ENCODE data around the gene CARMIL3.

- TF ChIP-seq CTCF (IDR thresholded peaks at IDR 0.05; ENCODE audit: insufficient read depth, low read length) (no peak), POLR2AphosphoS5 (IDR thresholded peaks at IDR 0.05; ENCODE audit: low read depth) (no peak), REST (IDR thresholded peaks at IDR 0.05; ENCODE audit: insufficient replicate concordance, low read depth) (no peak), SPI1 (IDR thresholded peaks at IDR 0.05; ENCODE audit: borderline replicate concordance, low read depth) (no peak)
Measured at GRCh38 chr14:24086193-24086955, 34.6 kb downstream of the CARMIL3 start.
